ENCODE results near the gene CNOT3. TPM values are rescaled to one million over a fixed set of nuclear protein-coding genes. Genes with fewer than 3 reads are reported as not detected.

CNOT3 gene
- total RNA-seq, 4 donors from 2014 or later: 19.5 to 56.9 (median 37.1) TPM

DNA sequence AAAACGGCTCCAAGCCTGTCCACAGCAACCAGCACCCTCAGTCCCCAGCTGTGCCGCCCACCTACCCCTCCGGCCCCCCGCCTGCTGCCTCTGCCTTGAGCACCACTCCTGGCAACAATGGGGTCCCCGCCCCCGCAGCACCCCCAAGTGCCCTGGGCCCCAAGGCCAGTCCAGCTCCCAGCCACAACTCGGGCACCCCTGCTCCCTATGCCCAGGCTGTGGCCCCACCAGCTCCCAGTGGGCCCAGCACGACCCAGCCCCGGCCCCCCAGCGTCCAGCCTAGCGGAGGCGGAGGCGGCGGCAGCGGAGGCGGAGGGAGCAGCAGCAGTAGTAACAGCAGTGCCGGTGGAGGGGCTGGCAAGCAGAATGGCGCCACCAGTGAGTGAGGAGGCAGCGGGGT lies 10.6 kb downstream of the CNOT3 start:
- 81 to 87% methylated on average over 4 to 19 of the region's 19 CpGs for WGBS, 2 donors
- TF ChIP-seq, protein P1, sequence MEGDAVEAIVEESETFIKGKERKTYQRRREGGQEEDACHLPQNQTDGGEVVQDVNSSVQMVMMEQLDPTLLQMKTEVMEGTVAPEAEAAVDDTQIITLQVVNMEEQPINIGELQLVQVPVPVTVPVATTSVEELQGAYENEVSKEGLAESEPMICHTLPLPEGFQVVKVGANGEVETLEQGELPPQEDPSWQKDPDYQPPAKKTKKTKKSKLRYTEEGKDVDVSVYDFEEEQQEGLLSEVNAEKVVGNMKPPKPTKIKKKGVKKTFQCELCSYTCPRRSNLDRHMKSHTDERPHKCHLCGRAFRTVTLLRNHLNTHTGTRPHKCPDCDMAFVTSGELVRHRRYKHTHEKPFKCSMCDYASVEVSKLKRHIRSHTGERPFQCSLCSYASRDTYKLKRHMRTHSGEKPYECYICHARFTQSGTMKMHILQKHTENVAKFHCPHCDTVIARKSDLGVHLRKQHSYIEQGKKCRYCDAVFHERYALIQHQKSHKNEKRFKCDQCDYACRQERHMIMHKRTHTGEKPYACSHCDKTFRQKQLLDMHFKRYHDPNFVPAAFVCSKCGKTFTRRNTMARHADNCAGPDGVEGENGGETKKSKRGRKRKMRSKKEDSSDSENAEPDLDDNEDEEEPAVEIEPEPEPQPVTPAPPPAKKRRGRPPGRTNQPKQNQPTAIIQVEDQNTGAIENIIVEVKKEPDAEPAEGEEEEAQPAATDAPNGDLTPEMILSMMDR (IDR thresholded peaks at IDR 0.05): no peak
- no peak for TF ChIP-seq POLR2A (IDR thresholded peaks at IDR 0.05)
- DNase-seq (ENCODE audit: low spot score in 2 of 2): no peak
- H3K4me3 ChIP-seq (ENCODE audit: low read depth, poor library complexity, severe bottlenecking): no peak overlapping the region
- intact Hi-C loops (cut with DNase I; ENCODE audit: low total_unique reads): no loop called here

DNA sequence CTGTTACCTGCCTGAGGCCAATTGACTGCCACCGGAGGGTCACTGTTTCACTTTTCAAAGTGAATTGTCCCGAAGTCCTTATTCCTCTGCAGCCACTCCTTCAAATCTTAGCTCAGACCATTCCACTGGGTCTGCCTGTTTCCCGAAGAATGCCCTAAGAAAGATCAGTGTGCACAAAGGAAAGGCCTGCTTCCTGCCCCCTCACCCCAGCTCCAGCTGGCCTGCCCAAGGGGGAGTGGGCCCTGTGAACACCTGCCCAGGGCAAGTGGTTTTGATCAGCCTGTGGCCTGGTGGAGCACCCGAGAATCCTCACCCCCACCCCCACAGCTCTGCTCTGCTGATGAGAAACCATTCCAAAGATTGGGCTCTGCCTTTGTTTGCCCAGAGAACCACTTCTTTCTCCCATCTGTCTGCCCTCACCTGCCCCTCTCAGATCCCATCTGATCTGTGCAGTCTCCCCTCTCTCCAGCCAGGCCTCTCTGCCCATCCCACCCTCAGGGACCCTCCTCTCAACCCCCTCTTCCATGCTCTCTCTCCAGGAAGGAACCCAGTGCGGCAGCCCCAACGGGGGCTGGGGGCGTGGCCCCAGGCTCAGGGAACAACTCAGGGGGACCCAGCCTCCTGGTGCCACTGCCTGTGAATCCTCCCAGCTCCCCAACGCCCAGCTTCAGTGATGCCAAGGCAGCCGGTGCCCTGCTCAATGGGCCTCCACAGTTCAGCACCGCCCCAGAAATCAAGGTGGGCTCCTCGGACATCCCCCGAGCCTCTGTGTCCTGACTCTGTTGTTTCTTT lies 11.7 kb downstream of the CNOT3 start:
- intact Hi-C loops (cut with DNase I; ENCODE audit: low total_unique reads): no loop called here
- 83 to 86% methylated on average over 12 of the region's 12 CpGs for WGBS, 2 donors
- H3K4me3 ChIP-seq (ENCODE audit: low read depth, poor library complexity, severe bottlenecking): no peak overlapping the region
- no peak for DNase-seq (ENCODE audit: low spot score in 2 of 2)
- TF ChIP-seq, protein P1 (IDR thresholded peaks at IDR 0.05): no peak
- TF ChIP-seq POLR2A (IDR thresholded peaks at IDR 0.05): no peak

- H3K4me3 ChIP-seq (ENCODE audit: low read depth, poor library complexity, severe bottlenecking): no peak overlapping the region
- WGBS, 2 donors: 79 to 86% methylated on average over 23 of the region's 23 CpGs
- no peak for DNase-seq (ENCODE audit: low spot score in 2 of 2)
- TF ChIP-seq POLR2A (IDR thresholded peaks at IDR 0.05): no peak
- TF ChIP-seq, protein P1 (IDR thresholded peaks at IDR 0.05): no peak
- intact Hi-C loops (cut with DNase I; ENCODE audit: low total_unique reads): no loop called here
These were observed 13.9 kb downstream of the CNOT3 start for GRCh38 chr19:54151362-54152035.

DNA sequence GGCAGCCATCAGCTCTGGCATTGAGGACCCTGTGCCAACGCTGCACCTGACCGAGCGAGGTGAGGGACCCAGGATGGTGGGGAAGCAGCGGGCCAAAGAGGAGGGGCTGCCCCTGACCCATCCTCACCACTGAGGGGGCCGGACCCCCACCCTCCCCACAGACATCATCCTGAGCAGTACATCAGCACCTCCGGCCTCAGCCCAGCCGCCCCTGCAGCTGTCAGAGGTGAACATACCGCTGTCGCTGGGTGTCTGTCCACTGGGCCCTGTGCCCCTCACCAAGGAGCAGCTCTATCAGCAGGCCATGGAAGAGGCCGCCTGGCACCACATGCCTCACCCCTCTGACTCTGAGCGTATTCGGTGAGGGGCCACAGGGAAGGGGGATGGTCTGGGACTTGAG lies 14.7 kb downstream of the CNOT3 start:
- no peak overlapping the region for H3K4me3 ChIP-seq (ENCODE audit: low read depth, poor library complexity, severe bottlenecking)
- intact Hi-C loops (cut with DNase I; ENCODE audit: low total_unique reads): no loop called here
- WGBS, 2 donors: 92 to 95% methylated on average over 6 to 8 of the region's 12 CpGs
- DNase-seq (ENCODE audit: low spot score in 2 of 2): no peak
- TF ChIP-seq POLR2A (IDR thresholded peaks at IDR 0.05): no peak
- TF ChIP-seq, protein P1 (IDR thresholded peaks at IDR 0.05): no peak

DNA sequence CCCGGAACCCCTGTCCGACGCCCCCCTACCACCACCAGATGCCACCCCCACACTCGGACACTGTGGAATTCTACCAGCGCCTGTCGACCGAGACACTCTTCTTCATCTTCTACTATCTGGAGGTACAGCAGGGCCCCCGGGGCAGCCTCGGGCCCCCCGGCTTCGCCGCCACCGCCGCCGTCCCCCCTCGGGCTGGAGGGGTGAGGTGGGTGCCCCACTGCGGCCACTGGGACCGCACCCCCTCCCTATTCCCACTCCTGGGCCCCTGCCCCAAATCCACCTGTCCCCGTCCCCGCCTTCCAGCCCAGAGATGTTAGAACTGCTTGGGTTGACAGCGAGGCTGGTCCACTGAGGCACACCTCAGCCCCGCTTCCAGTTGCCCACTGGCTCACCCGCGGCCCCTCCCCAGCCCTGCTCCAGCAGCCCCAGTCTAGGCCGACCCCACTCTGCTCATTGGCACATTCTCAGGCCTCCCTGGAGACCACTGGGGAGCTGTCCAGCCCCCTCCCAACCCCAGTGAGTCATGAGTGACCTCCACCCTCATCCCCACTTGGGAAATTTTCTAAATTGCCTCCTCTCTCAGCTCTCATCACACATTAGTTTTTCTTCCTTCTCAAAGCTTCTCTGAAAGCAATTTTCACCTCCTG lies 15.4 kb downstream of the CNOT3 start:
- no peak overlapping the region for H3K4me3 ChIP-seq (ENCODE audit: low read depth, poor library complexity, severe bottlenecking)
- intact Hi-C loops (cut with DNase I; ENCODE audit: low total_unique reads): no loop called here
- WGBS, 2 donors: 87 to 88% methylated on average over 23 to 25 of the region's 25 CpGs
- no peak for TF ChIP-seq POLR2A (IDR thresholded peaks at IDR 0.05)
- TF ChIP-seq, protein P1 (IDR thresholded peaks at IDR 0.05): no peak
- DNase-seq (ENCODE audit: low spot score in 2 of 2): no peak

Data from lower leg skin (tissue), 4 donors.